ENCODE data around the gene HLF.

DNA sequence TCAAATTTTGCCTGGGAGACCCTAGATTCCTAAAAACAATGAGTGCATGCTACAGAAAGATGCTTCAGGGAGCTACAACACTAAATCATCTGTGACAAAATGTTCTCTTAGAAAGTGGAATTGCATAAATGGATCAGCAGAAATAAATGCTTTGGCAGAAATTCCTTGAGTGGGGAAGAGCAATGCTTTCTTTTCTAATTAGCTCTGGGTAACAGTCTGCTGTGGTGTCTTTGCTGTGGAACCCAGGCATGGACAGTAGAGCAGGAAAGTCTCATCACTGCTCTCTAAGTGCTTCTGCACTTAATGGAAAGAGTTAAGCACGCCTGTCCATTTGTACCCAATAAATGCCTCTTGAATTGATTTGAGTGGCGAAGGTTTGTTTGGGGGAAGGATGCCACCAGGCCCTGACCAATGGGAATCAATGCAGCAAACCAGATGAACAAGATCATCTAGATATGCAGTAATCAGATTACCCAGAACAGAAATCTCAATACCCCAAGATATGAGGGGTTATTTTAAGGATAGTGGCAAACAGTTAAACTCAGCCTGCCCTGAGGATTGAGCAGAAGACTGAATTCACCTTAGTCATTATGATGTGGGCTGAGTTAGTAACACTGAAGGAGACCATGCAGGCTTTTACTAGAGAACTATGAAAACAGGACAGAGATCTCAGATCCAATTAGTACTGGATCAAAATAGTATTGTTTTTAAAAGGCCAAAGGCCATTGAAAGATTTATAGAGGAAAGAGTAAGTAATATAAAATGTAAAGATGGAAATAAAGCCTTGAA is 13.6 kb downstream of the HLF start:
- TF ChIP-seq, protein P1, sequence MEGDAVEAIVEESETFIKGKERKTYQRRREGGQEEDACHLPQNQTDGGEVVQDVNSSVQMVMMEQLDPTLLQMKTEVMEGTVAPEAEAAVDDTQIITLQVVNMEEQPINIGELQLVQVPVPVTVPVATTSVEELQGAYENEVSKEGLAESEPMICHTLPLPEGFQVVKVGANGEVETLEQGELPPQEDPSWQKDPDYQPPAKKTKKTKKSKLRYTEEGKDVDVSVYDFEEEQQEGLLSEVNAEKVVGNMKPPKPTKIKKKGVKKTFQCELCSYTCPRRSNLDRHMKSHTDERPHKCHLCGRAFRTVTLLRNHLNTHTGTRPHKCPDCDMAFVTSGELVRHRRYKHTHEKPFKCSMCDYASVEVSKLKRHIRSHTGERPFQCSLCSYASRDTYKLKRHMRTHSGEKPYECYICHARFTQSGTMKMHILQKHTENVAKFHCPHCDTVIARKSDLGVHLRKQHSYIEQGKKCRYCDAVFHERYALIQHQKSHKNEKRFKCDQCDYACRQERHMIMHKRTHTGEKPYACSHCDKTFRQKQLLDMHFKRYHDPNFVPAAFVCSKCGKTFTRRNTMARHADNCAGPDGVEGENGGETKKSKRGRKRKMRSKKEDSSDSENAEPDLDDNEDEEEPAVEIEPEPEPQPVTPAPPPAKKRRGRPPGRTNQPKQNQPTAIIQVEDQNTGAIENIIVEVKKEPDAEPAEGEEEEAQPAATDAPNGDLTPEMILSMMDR (conservative IDR thresholded peaks at IDR 0.05 in 1 of 2, IDR thresholded peaks at IDR 0.05 in 1 of 2; ENCODE audit: extremely low read depth in 1 of 2, insufficient read depth in 1 of 2, low read depth in 1 of 2, low read length in 2 of 2): no peak
- TF ChIP-seq EZH2 (IDR thresholded peaks at IDR 0.05; ENCODE audit: borderline replicate concordance, low read length): no peak

Measured in mammary epithelial cell (primary cell).